ENCODE measurements around the gene EXOC2. TPM values are rescaled to one million over a fixed set of nuclear protein-coding genes. Genes with fewer than 3 reads are reported as not detected.

Gene EXOC2
- polyA plus RNA-seq, 1 donor (not counting 4 experiments of a cell fraction or from before 2014, with no cell fraction given), result 28.4 TPM

GRCh38 chr6:506508-506907 lies 186.4 kb downstream of the EXOC2 start:
- Histone ChIP-seq H2AFZ (ENCODE audit: control insufficient read depth, low read length) (no peak overlapping the region), H3K36me3 (ENCODE audit: control insufficient read depth in 2 of 2, extremely low read depth in 1 of 2, insufficient read depth in 2 of 2, low read length in 2 of 2) (peaks cover 1 to 4% of the 10 kb centered on the region in 2 experiments), H4K20me1 (ENCODE audit: control insufficient read depth, extremely low read depth, insufficient read depth, low read length) (no peaks in the 10 kb centered on the region), H3K4me2 (ENCODE audit: control insufficient read depth, extremely low read depth, insufficient read depth, low read depth, low read length) (no peak overlapping the region), H3K79me2 (ENCODE audit: control insufficient read depth, insufficient read depth, low read length) (no peaks in the 10 kb centered on the region), H3K9ac (ENCODE audit: control insufficient read depth, extremely low read depth, insufficient read depth, low read length) (no peak overlapping the region), H3K9me1 (ENCODE audit: control insufficient read depth, extremely low read depth, insufficient read depth, low read length) (no peaks in the 10 kb centered on the region), H3K4me1 (ENCODE audit: control insufficient read depth, extremely low read depth, insufficient read depth, low read length) (no peaks in the 10 kb centered on the region), H3K27me3 (ENCODE audit: control insufficient read depth, extremely low read depth, insufficient read depth, low read length) (no peaks in the 10 kb centered on the region), H3K4me3 (ENCODE audit: control insufficient read depth in 2 of 3, extremely low read depth in 1 of 3, insufficient read depth in 2 of 3, low read depth in 1 of 3, low read length in 3 of 3) (no peak overlapping the region), H3K9me3 (ENCODE audit: control insufficient read depth, low read depth, low read length) (no peaks in the 10 kb centered on the region), H3K27ac (ENCODE audit: control insufficient read depth, insufficient read depth, low read length) (no peak overlapping the region)
- TF ChIP-seq EZH2 (IDR thresholded peaks at IDR 0.05; ENCODE audit: low read length) (no peak), CTCF (optimal IDR thresholded peaks at IDR 0.05 in 1 of 3, IDR thresholded peaks at IDR 0.05 in 1 of 3, conservative IDR thresholded peaks at IDR 0.05 in 1 of 3; ENCODE audit: extremely low read depth in 1 of 3, insufficient read depth in 2 of 3, low read length in 3 of 3) (no peak)
- no peak for FAIRE-seq
- dilution Hi-C loops (cut with MboI; ENCODE audit: extremely low pct_ligation_motif_present, low sequenced_read_pairs), result no loop called here
- no peak for DNase-seq (ENCODE audit: low read depth, low spot score)

- H3K36me3 ChIP-seq (ENCODE audit: control insufficient read depth in 2 of 2, extremely low read depth in 1 of 2, insufficient read depth in 2 of 2, low read length in 2 of 2), result peaks cover 1 to 4% of the 10 kb centered on the region in 2 experiments
- no peaks in the 10 kb centered on the region for H4K20me1 ChIP-seq (ENCODE audit: control insufficient read depth, extremely low read depth, insufficient read depth, low read length)
- no peak for TF ChIP-seq CTCF (optimal IDR thresholded peaks at IDR 0.05 in 1 of 3, IDR thresholded peaks at IDR 0.05 in 1 of 3, conservative IDR thresholded peaks at IDR 0.05 in 1 of 3; ENCODE audit: extremely low read depth in 1 of 3, insufficient read depth in 2 of 3, low read length in 3 of 3)
- no peak for TF ChIP-seq EZH2 (IDR thresholded peaks at IDR 0.05; ENCODE audit: low read length)
- no peaks in the 10 kb centered on the region for H3K79me2 ChIP-seq (ENCODE audit: control insufficient read depth, insufficient read depth, low read length)
- FAIRE-seq (no peak), DNase-seq (ENCODE audit: low read depth, low spot score) (no peak)
- no peak overlapping the region for H3K9ac ChIP-seq (ENCODE audit: control insufficient read depth, extremely low read depth, insufficient read depth, low read length)
- no peak overlapping the region for H3K4me3 ChIP-seq (ENCODE audit: control insufficient read depth in 2 of 3, extremely low read depth in 1 of 3, insufficient read depth in 2 of 3, low read depth in 1 of 3, low read length in 3 of 3)
- dilution Hi-C loops (cut with MboI; ENCODE audit: extremely low pct_ligation_motif_present, low sequenced_read_pairs), result no loop called here
- no peaks in the 10 kb centered on the region for H3K4me1 ChIP-seq (ENCODE audit: control insufficient read depth, extremely low read depth, insufficient read depth, low read length)
- H3K4me2 ChIP-seq (ENCODE audit: control insufficient read depth, extremely low read depth, insufficient read depth, low read depth, low read length), result no peak overlapping the region
- no peak overlapping the region for H2AFZ ChIP-seq (ENCODE audit: control insufficient read depth, low read length)
- no peaks in the 10 kb centered on the region for H3K9me1 ChIP-seq (ENCODE audit: control insufficient read depth, extremely low read depth, insufficient read depth, low read length)
- no peaks in the 10 kb centered on the region for H3K27me3 ChIP-seq (ENCODE audit: control insufficient read depth, extremely low read depth, insufficient read depth, low read length)
- no peak overlapping the region for H3K27ac ChIP-seq (ENCODE audit: control insufficient read depth, insufficient read depth, low read length)
- H3K9me3 ChIP-seq (ENCODE audit: control insufficient read depth, low read depth, low read length), result no peaks in the 10 kb centered on the region
Observed at GRCh38 chr6:505374-505773, 187.6 kb downstream of the EXOC2 start.

Measured in keratinocyte (primary cell).